ENCODE measurements around the gene KAT6B. TPM values are rescaled to one million over a fixed set of nuclear protein-coding genes. Genes with fewer than 3 reads are reported as not detected.
"Not testable (repeated sequence)": the region's sequence is repeated elsewhere in the genome, so short reads cannot be mapped to it uniquely, and the experiment has no call there.

KAT6B gene
- total and polyA plus RNA-seq, 4 experiments from 2014 or later: 10.9 to 63.9 (median 52.4) TPM

DNA sequence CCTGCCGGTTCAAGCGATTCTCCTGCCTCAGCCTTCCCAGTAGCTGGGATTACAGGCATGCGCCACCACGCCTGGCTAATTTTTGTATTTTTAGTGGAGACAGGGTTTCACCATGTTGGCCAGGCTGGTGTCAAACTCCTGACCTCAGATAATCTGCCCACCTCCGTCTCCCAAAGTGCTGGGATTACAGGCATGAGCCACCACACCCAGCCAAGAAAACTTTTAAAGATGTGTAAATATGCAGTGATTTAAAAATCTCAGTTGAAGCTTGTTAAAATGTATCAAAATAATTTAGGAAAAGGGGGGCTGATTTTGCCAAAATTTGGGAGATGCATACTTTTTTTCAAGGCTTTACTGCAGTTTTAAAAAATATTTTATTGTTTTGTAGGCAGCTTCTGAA, 50.7 kb downstream of the KAT6B start:
- H3K27me3 ChIP-seq (ENCODE audit: insufficient read depth, low read length); H3K36me3 ChIP-seq (ENCODE audit: insufficient read depth, low read length); H3K9me3 ChIP-seq (ENCODE audit: control insufficient read depth in 1 of 2, low read length in 2 of 2); DNase-seq; H3K27ac Mint-ChIP-seq; intact Hi-C loops (cut with micrococcal nuclease); H3K4me3 ChIP-seq (ENCODE audit: low read length in 2 of 2); H3K36me3 Mint-ChIP-seq; H3K9me3 Mint-ChIP-seq; H3K4me3 Mint-ChIP-seq; H3K27ac ChIP-seq (ENCODE audit: low read depth, low read length); CTCF ChIA-PET (ENCODE audit: partially characterized antibody); H3K27me3 Mint-ChIP-seq: not testable (repeated sequence)
- H3K4me1 Mint-ChIP-seq: peaks cover 24 to 69% (median 48%) of the 10 kb centered on the region in 4 donors
- POLR2A ChIA-PET (ENCODE audit: partially characterized antibody): interaction anchor here (1.1 kb wide), 1 partner anchor 19 kb away, joined by 4 read pairs; no protein-coding TSS in a partner anchor
- peaks cover 18% of the 10 kb centered on the region for H3K4me1 ChIP-seq (ENCODE audit: insufficient read depth, low read length)

DNA sequence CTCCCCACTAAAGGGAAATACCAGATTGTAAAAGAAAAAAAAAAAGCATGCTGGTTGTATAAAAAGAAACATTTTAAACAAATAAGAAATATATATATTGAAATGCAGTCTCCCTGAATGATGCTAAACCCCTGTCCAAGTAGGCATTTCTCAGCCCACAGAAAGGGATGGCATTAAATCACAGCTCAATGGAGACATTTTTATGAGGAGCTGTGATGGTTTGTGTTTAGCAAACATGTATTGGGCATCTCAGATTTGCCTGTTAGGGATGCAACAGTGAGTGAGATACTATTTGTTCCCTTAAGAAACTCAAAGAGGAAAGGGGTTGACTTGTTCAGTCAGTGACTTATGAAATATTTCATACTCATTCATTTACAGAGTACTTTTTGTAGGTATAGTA, 51.5 kb downstream of the KAT6B start:
- peaks cover 21% of the 10 kb centered on the region for H3K4me1 ChIP-seq (ENCODE audit: insufficient read depth, low read length)
- ChIA-PET CTCF (ENCODE audit: partially characterized antibody) (no interaction called here), POLR2A (ENCODE audit: partially characterized antibody) (interaction anchor here (0.7 to 1.1 kb wide), 2 partner anchors 16 to 18 kb away, joined by 3 to 4 read pairs; no protein-coding TSS in a partner anchor)
- peaks cover 0 to 2% of the 10 kb centered on the region in 2 donors for H3K36me3 Mint-ChIP-seq
- H3K27ac Mint-ChIP-seq: no peak overlapping the region
- H3K27me3 ChIP-seq (ENCODE audit: insufficient read depth, low read length): no peaks in the 10 kb centered on the region
- H3K4me3 ChIP-seq (ENCODE audit: low read length in 2 of 2): no peak overlapping the region
- no peak overlapping the region for H3K4me3 Mint-ChIP-seq
- no peaks in the 10 kb centered on the region for H3K9me3 ChIP-seq (ENCODE audit: control insufficient read depth in 1 of 2, low read length in 2 of 2)
- H3K27ac ChIP-seq (ENCODE audit: low read depth, low read length): no peak overlapping the region
- intact Hi-C loops (cut with micrococcal nuclease): no loop called here
- no peaks in the 10 kb centered on the region for H3K27me3 Mint-ChIP-seq
- H3K36me3 ChIP-seq (ENCODE audit: insufficient read depth, low read length): no peaks in the 10 kb centered on the region
- H3K4me1 Mint-ChIP-seq: peaks cover 22 to 68% (median 46%) of the 10 kb centered on the region in 4 donors
- no peak for DNase-seq
- H3K9me3 Mint-ChIP-seq: no peaks in the 10 kb centered on the region

DNA sequence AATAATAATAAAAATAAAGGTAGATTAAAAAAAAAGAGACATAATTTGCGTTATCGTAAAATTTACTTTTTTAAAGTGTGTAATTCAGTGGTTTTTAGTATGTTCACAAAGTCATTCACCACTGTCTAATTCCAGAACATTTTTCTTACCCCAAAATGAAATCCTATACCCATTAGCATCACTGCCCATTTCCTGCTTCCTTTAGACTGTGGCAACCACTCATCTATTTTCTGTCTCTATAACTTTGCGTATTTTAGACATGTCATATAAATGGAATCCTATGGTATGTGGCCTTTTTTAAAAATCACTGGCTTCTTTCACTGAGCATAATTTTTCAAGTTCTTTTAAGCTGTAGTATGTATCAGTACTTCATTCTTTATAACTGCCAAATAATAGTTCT, 53.6 kb downstream of the KAT6B start:
- H3K36me3 Mint-ChIP-seq: peaks cover 0 to 2% of the 10 kb centered on the region in 2 donors
- Histone ChIP-seq H3K27ac (ENCODE audit: low read depth, low read length) (no peak overlapping the region), H3K4me3 (ENCODE audit: low read length in 2 of 2) (no peak overlapping the region), H3K27me3 (ENCODE audit: insufficient read depth, low read length) (no peaks in the 10 kb centered on the region), H3K4me1 (ENCODE audit: insufficient read depth, low read length) (peaks cover 13% of the 10 kb centered on the region), H3K9me3 (ENCODE audit: control insufficient read depth in 1 of 2, low read length in 2 of 2) (no peaks in the 10 kb centered on the region), H3K36me3 (ENCODE audit: insufficient read depth, low read length) (no peaks in the 10 kb centered on the region)
- peaks cover 17 to 64% (median 35%) of the 10 kb centered on the region in 4 donors for H3K4me1 Mint-ChIP-seq
- H3K27ac Mint-ChIP-seq: no peak overlapping the region
- intact Hi-C loops (cut with micrococcal nuclease): no loop called here
- H3K27me3 Mint-ChIP-seq: no peaks in the 10 kb centered on the region
- no peak overlapping the region for H3K4me3 Mint-ChIP-seq
- no peaks in the 10 kb centered on the region for H3K9me3 Mint-ChIP-seq
- CTCF ChIA-PET (ENCODE audit: partially characterized antibody): no interaction called here
- POLR2A ChIA-PET (ENCODE audit: partially characterized antibody): interaction anchor here (0.9 to 1.3 kb wide), 2 partner anchors 8 to 22 kb away, joined by 3 to 7 read pairs; no protein-coding TSS in a partner anchor
- no peak for DNase-seq

DNA sequence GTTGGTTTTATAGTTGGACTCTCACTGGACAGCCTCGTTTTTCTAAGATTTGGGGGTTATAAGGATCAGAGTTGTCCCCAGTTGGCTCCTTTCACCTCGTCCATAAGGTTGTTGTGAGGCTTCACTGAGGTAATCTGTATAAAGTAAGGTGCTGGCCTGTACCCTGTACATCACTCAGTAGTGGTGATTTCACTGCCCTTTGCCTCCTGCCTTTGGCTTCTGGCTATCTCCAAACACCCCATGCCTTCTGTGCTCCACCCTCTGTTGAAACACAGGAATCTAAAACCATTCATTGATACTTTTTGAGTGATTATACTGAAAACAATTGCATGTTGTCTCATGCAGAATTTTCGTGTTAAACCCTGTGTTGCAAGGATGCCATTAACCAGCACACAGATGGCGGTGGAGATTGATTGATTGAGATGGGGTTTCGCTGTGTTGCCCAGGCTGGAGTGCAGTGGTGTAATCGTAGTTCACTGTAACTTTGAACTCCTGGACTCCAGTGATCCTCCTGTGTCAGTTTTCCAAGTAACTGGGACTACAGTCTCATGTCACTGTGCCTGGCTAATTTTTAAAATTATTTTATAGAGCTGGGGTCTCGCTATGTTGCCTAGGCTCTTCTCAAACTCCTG, 55.0 kb downstream of the KAT6B start:
- Mint-ChIP-seq H3K36me3 (peaks cover 0 to 2% of the 10 kb centered on the region in 2 donors), H3K27ac (no peak overlapping the region), H3K27me3 (no peaks in the 10 kb centered on the region), H3K9me3 (no peaks in the 10 kb centered on the region), H3K4me1 (peaks cover 10 to 58% (median 30%) of the 10 kb centered on the region in 4 donors), H3K4me3 (no peak overlapping the region)
- H3K9me3 ChIP-seq (ENCODE audit: control insufficient read depth in 1 of 2, low read length in 2 of 2): no peaks in the 10 kb centered on the region
- intact Hi-C loops (cut with micrococcal nuclease): no loop called here
- H3K4me3 ChIP-seq (ENCODE audit: low read length in 2 of 2): no peak overlapping the region
- ChIA-PET CTCF (ENCODE audit: partially characterized antibody) (no interaction called here), POLR2A (ENCODE audit: partially characterized antibody) (no interaction called here)
- H3K27ac ChIP-seq (ENCODE audit: low read depth, low read length): no peak overlapping the region
- H3K27me3 ChIP-seq (ENCODE audit: insufficient read depth, low read length): no peaks in the 10 kb centered on the region
- DNase-seq: no peak
- peaks cover 13% of the 10 kb centered on the region for H3K4me1 ChIP-seq (ENCODE audit: insufficient read depth, low read length)
- H3K36me3 ChIP-seq (ENCODE audit: insufficient read depth, low read length): no peaks in the 10 kb centered on the region

DNA sequence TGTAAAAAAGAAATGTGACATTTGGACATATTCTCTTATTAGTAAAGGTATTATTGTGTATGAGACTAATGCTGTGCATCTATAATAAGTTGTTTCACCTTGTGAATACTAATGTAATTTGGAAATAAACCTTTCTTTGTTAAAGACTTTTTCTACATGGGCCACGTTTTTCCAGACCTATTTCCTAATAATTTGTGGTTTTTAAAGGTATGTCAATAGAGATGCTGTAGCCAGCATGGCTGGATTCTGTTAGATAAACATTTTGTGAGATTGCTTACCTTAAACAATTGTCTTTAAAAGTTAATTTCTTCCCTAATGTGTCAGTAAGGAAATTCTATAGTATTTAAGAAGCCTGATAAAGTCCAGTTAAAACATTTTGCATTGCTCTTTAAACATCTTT, 56.0 kb downstream of the KAT6B start:
- no peaks in the 10 kb centered on the region for H3K9me3 ChIP-seq (ENCODE audit: control insufficient read depth in 1 of 2, low read length in 2 of 2)
- peaks cover 13% of the 10 kb centered on the region for H3K4me1 ChIP-seq (ENCODE audit: insufficient read depth, low read length)
- Mint-ChIP-seq H3K4me1 (peaks cover 13 to 62% (median 36%) of the 10 kb centered on the region in 4 donors), H3K4me3 (no peak overlapping the region), H3K36me3 (peaks cover 0 to 2% of the 10 kb centered on the region in 2 donors), H3K27ac (no peak overlapping the region), H3K9me3 (no peaks in the 10 kb centered on the region), H3K27me3 (no peaks in the 10 kb centered on the region)
- intact Hi-C loops (cut with micrococcal nuclease): no loop called here
- ChIA-PET POLR2A (ENCODE audit: partially characterized antibody) (no interaction called here), CTCF (ENCODE audit: partially characterized antibody) (no interaction called here)
- no peak overlapping the region for H3K27ac ChIP-seq (ENCODE audit: low read depth, low read length)
- H3K36me3 ChIP-seq (ENCODE audit: insufficient read depth, low read length): no peaks in the 10 kb centered on the region
- DNase-seq: no peak
- H3K4me3 ChIP-seq (ENCODE audit: low read length in 2 of 2): no peak overlapping the region
- H3K27me3 ChIP-seq (ENCODE audit: insufficient read depth, low read length): no peaks in the 10 kb centered on the region

DNA sequence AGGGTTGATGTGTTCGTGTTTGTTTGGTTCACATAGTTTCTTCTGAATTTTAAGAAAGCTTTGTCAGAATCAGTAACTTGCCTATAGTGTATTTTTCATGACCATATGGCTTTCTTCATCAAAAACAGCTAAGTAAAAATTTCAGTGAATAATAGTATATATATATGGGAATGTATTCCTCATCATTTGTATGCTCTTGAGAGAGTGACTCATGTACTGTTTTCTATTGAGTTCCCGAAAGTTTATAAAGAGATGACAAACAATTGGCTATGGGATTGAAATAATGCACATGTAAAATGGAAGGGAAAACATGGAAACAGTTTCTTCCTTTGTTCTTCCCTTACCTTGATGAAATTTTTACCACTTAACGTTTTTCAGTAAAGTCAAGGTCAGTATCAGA, 56.4 kb downstream of the KAT6B start:
- H3K27ac ChIP-seq (ENCODE audit: low read depth, low read length): no peak overlapping the region
- H3K9me3 ChIP-seq (ENCODE audit: control insufficient read depth in 1 of 2, low read length in 2 of 2): no peaks in the 10 kb centered on the region
- H3K27me3 ChIP-seq (ENCODE audit: insufficient read depth, low read length): no peaks in the 10 kb centered on the region
- H3K4me3 ChIP-seq (ENCODE audit: low read length in 2 of 2): no peak overlapping the region
- ChIA-PET POLR2A (ENCODE audit: partially characterized antibody) (no interaction called here), CTCF (ENCODE audit: partially characterized antibody) (no interaction called here)
- no peak overlapping the region for H3K27ac Mint-ChIP-seq
- H3K9me3 Mint-ChIP-seq: no peaks in the 10 kb centered on the region
- no peak overlapping the region for H3K4me3 Mint-ChIP-seq
- H3K36me3 Mint-ChIP-seq: peaks cover 0 to 2% of the 10 kb centered on the region in 2 donors
- intact Hi-C loops (cut with micrococcal nuclease): no loop called here
- DNase-seq: no peak
- no peaks in the 10 kb centered on the region for H3K36me3 ChIP-seq (ENCODE audit: insufficient read depth, low read length)
- no peaks in the 10 kb centered on the region for H3K27me3 Mint-ChIP-seq
- H3K4me1 Mint-ChIP-seq: peaks cover 13 to 62% (median 36%) of the 10 kb centered on the region in 4 donors
- peaks cover 13% of the 10 kb centered on the region for H3K4me1 ChIP-seq (ENCODE audit: insufficient read depth, low read length)

DNA sequence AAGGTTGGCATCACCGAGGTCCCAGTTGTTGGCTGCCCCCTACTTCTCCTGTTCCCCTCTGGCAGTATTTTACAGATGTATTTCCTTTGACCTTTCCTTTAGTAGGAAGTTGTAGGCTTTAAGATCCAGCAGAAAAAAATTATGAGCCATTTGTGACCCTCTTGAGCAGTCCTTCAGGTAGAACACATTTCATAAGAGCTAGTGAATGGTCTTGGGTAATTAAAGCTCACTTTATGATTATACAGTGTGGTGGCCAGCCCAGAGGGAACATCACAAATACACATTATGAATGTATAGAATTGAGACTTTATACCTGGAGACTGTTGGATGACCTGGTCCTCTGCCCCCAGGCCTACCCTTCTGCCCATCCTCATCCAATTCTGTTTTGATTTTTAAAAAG, 57.0 kb downstream of the KAT6B start:
- Mint-ChIP-seq H3K4me3 (no peak overlapping the region), H3K4me1 (peaks cover 13 to 62% (median 39%) of the 10 kb centered on the region in 4 donors), H3K27ac (no peak overlapping the region), H3K9me3 (no peaks in the 10 kb centered on the region), H3K36me3 (peaks cover 0 to 2% of the 10 kb centered on the region in 2 donors), H3K27me3 (no peaks in the 10 kb centered on the region)
- intact Hi-C loops (cut with micrococcal nuclease): no loop called here
- Histone ChIP-seq H3K9me3 (ENCODE audit: control insufficient read depth in 1 of 2, low read length in 2 of 2) (no peaks in the 10 kb centered on the region), H3K4me1 (ENCODE audit: insufficient read depth, low read length) (peaks cover 13% of the 10 kb centered on the region), H3K27me3 (ENCODE audit: insufficient read depth, low read length) (no peaks in the 10 kb centered on the region), H3K4me3 (ENCODE audit: low read length in 2 of 2) (no peak overlapping the region), H3K36me3 (ENCODE audit: insufficient read depth, low read length) (no peaks in the 10 kb centered on the region), H3K27ac (ENCODE audit: low read depth, low read length) (no peak overlapping the region)
- POLR2A ChIA-PET (ENCODE audit: partially characterized antibody): no interaction called here
- CTCF ChIA-PET (ENCODE audit: partially characterized antibody): no interaction called here
- no peak for DNase-seq

Data from CD4-positive, alpha-beta memory T cell (primary cell).